Thyroid gland (tissue), 4 donors: ENCODE measurements around the gene AIG1.

Source experiments
- POLR2A ChIP-seq, 2 donors: fragments of 450-650 bp; IDR thresholded peaks; one replicate each; pipeline ENCODE4 v1.6.1; 2017; ENCODE audit warnings: antibody characterized with exemption in 2 of 2, mild to moderate bottlenecking in 2 of 2, moderate library complexity in 1 of 2
- TF ChIP-seq, protein P1 (sequence below), 6 experiments: fragments of 200-600 bp in 3 of 6; fragments of 450-650 bp in 3 of 6; sonication (generic) in 3 of 6; IDR thresholded peaks; one replicate each; pipeline ENCODE4 v1.5.1; 2016 to 2019; ENCODE audit warnings: antibody characterized with exemption in 6 of 6, mild to moderate bottlenecking in 2 of 6, inconsistent platforms in 1 of 6, moderate library complexity in 1 of 6

DNA sequence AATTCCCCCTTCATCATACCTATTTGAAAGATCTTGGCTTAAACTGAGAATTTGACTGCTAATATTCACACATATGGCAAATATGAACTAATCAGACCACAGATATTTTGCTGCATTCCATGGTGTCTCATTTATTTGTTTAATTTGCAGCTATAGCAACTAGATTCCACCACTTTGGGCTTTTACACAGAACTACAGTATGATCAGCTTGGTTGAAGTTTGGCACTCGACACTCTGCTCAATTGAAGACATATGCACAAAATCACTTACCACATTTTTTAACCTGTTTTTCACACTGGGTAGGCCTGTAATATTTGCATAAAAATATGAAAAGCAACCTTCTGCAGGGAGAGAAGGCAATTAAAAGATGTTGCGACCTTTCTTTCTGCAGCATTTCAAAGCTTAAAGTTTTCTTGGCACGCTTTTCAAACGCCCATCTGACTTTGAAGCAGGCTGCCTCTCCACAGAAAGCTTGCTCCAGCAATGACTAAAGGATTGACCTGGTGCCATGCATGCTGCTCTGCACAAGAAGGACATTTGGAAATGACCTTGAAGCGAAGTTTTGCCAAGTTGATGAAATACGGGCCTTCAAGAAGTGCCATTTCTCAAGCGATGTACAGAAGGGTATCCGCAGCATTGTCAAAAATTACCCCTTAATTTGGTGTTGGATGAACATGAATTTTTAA is 126.7 kb downstream of the AIG1 start:
- TF ChIP-seq, protein P1, sequence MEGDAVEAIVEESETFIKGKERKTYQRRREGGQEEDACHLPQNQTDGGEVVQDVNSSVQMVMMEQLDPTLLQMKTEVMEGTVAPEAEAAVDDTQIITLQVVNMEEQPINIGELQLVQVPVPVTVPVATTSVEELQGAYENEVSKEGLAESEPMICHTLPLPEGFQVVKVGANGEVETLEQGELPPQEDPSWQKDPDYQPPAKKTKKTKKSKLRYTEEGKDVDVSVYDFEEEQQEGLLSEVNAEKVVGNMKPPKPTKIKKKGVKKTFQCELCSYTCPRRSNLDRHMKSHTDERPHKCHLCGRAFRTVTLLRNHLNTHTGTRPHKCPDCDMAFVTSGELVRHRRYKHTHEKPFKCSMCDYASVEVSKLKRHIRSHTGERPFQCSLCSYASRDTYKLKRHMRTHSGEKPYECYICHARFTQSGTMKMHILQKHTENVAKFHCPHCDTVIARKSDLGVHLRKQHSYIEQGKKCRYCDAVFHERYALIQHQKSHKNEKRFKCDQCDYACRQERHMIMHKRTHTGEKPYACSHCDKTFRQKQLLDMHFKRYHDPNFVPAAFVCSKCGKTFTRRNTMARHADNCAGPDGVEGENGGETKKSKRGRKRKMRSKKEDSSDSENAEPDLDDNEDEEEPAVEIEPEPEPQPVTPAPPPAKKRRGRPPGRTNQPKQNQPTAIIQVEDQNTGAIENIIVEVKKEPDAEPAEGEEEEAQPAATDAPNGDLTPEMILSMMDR (IDR thresholded peaks at IDR 0.05) = no peak
- no peak for TF ChIP-seq POLR2A (IDR thresholded peaks at IDR 0.05)
